AG04450 (cell line): ENCODE data around the gene MAML3. TPM values are rescaled to one million over a fixed set of nuclear protein-coding genes. Genes with fewer than 3 reads are reported as not detected.

Experiments
- CTCF ChIA-PET: fragments of 300-600, 350-600 bp; formaldehyde crosslinking; extraction: SDS; loops from one replicate; lab custom pipeline; 2022; ENCODE audit warnings: antibody characterized with exemption, inconsistent platforms; lab: Charles Lee
- POLR2A ChIA-PET: fragments of 350-600 bp; formaldehyde crosslinking; extraction: SDS; loops from one replicate; lab custom pipeline; 2021; ENCODE audit warnings: antibody characterized with exemption, inconsistent platforms; lab: Yijun Ruan, JAX
- DNase-seq: peaks from one replicate; pipeline ENCODE4 v3.0.0-alpha.2; 2011; ENCODE audit warnings: low read depth, low spot score
- H3K27ac ChIP-seq: one replicate; pipeline ENCODE4 v1.5.1; 2012; ENCODE audit warnings: low read depth, low read length, control low read depth
- H3K27me3 ChIP-seq: one replicate; pipeline ENCODE4 v1.6.0; 2012; ENCODE audit warnings: low read length; ENCODE audit not compliant: control insufficient read depth, insufficient read depth
- H3K4me3 ChIP-seq: 2 replicates; pipeline ENCODE4 v1.5.1; 2011; ENCODE audit warnings: mild to moderate bottlenecking, low read depth, low read length, control low read depth
- H3K9me3 ChIP-seq: 2 replicates; pipeline ENCODE4 v1.5.1; 2012; ENCODE audit warnings: low read length; ENCODE audit not compliant: control insufficient read depth, insufficient read depth
- polyA plus RNA-seq: library from polyadenylated mRNA; depleted of rRNA; stranded (reverse); fragments of >200 nt; gene quantifications from 2 replicates; pipeline ENCODE4 v1.2.3, GENCODE V29; 2011
- TF ChIP-seq, protein P1 (sequence below): IDR thresholded peaks from 2 replicates; pipeline ENCODE4 v1.5.1; 2011; ENCODE audit warnings: low read depth, low read length, control low read depth, inconsistent platforms

Gene MAML3
- polyA plus RNA-seq, 1 experiment = 4.1 TPM

DNA sequence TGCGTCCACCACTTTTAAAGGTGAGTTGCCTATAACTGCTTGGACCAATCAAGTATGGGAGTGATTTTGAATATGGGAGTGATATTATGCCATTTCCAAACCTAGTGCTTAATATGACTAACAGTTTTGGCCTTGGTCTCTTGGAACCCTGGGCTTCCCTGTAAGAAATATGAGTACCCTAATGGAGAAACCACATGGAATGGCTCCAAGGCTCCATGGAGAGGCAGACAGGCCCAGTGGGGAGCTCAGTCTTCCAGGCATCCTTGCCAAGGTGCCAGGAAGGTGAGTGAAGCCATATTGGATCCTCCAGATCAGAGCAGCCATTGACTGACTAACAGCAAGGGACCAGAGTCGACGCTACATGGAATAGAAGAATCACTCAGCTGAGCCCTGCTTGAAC, 53.2 kb downstream of the MAML3 start:
- H3K27ac ChIP-seq = no peak overlapping the region
- no peak overlapping the region for H3K4me3 ChIP-seq
- DNase-seq = no peak
- no peaks in the 10 kb centered on the region for H3K27me3 ChIP-seq
- no peaks in the 10 kb centered on the region for H3K9me3 ChIP-seq
- ChIA-PET CTCF (no interaction called here), POLR2A (no interaction called here)
- TF ChIP-seq, protein P1, sequence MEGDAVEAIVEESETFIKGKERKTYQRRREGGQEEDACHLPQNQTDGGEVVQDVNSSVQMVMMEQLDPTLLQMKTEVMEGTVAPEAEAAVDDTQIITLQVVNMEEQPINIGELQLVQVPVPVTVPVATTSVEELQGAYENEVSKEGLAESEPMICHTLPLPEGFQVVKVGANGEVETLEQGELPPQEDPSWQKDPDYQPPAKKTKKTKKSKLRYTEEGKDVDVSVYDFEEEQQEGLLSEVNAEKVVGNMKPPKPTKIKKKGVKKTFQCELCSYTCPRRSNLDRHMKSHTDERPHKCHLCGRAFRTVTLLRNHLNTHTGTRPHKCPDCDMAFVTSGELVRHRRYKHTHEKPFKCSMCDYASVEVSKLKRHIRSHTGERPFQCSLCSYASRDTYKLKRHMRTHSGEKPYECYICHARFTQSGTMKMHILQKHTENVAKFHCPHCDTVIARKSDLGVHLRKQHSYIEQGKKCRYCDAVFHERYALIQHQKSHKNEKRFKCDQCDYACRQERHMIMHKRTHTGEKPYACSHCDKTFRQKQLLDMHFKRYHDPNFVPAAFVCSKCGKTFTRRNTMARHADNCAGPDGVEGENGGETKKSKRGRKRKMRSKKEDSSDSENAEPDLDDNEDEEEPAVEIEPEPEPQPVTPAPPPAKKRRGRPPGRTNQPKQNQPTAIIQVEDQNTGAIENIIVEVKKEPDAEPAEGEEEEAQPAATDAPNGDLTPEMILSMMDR = no peak

- Histone ChIP-seq H3K27me3 (no peaks in the 10 kb centered on the region), H3K4me3 (no peak overlapping the region), H3K9me3 (no peaks in the 10 kb centered on the region), H3K27ac (no peak overlapping the region)
- CTCF ChIA-PET = no interaction called here
- POLR2A ChIA-PET = no interaction called here
- DNase-seq = no peak
- TF ChIP-seq, protein P1 = no peak
Measured at GRCh38 chr4:140099983-140100382, 54.0 kb downstream of the MAML3 start.

- Histone ChIP-seq H3K9me3 (no peaks in the 10 kb centered on the region), H3K4me3 (peak overlapping the region; percentile 33), H3K27ac (peak overlapping the region; percentile 32), H3K27me3 (no peaks in the 10 kb centered on the region)
- POLR2A ChIA-PET = interaction anchor here (0.8 kb wide), 1 partner anchor 55 kb away, joined by 3 read pairs; the partner anchor contains the start of gene MAML3
- DNase-seq = no peak
- TF ChIP-seq, protein P1 = no peak
- CTCF ChIA-PET = interaction anchor here (0.6 to 1.5 kb wide), 4 partner anchors 10 to 155 kb away, joined by 3 to 8 read pairs (median 4); no protein-coding TSS in a partner anchor
Measured at GRCh38 chr4:140098455-140099160, 55.4 kb downstream of the MAML3 start.

DNA sequence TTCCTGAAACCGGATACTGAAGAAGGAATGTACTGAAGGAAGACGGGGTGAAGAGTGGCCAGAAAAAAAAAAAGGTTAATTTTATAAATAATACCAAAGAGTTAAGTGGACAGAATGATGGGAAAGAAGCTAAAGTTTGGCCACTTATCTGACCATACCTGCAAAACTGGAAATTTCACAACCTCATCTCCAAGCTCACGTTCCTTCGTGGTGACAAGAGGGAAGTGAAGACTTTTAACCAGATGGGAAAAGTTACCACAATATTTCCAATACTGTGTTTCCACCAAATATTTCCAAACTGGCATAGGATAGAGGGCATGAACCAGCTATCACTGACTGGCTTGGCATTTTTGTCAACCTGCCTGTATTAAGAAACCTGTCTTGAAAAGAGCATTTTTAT, 56.4 kb downstream of the MAML3 start:
- POLR2A ChIA-PET = interaction anchor here (0.8 kb wide), 1 partner anchor 155 kb away, joined by 3 read pairs; no protein-coding TSS in a partner anchor
- H3K27ac ChIP-seq = no peak overlapping the region

More for the DNA sequence above, 56.4 kb downstream of the MAML3 start:
- CTCF ChIA-PET = interaction anchor here (0.6 to 1.5 kb wide), 7 partner anchors 9 to 440 kb away, joined by 3 to 6 read pairs (median 3); no protein-coding TSS in a partner anchor
- Histone ChIP-seq H3K27me3 (no peaks in the 10 kb centered on the region), H3K9me3 (no peaks in the 10 kb centered on the region), H3K4me3 (no peak overlapping the region)
- no peak for DNase-seq
- TF ChIP-seq, protein P1 = no peak
